Pancreas (tissue), 10 donors: ENCODE data around the gene TBL2. TPM values are rescaled to one million over a fixed set of nuclear protein-coding genes. Genes with fewer than 3 reads are reported as not detected.
"Not testable (repeated sequence)": the region's sequence is repeated elsewhere in the genome, so short reads cannot be mapped to it uniquely, and the experiment has no call there.

Source experiments
- ATAC-seq, 4 donors: fragments of 200-7000 bp; cut with Tn5 transposase; one replicate each; pipeline versions ENCODE4 v1.8.0 to v1.9.1; 2020; ENCODE audit warnings: mild to moderate bottlenecking in 4 of 4, moderate library complexity in 4 of 4
- DNase-seq, 6 donors: peaks; one replicate each; pipeline ENCODE4 v3.0.0-alpha.2; 2020
- FAIRE-seq: peaks from 2 replicates; lab custom pipeline; 2012; peaks lifted over from hg19 to GRCh38; lab: Jason Lieb, UNC
- H3K27ac ChIP-seq, 4 donors: fragments of 200-600 bp; sonication (generic); 1 replicate in 3 of 4; 2 replicates in 1 of 4; pipeline versions ENCODE4 v1.5.0 to v1.8.0; 2020
- H3K27me3 ChIP-seq, 4 donors: fragments of 200-600 bp; one replicate each; pipeline ENCODE4 v1.8.0; 2021
- H3K36me3 ChIP-seq, 3 donors: fragments of 200-600 bp; sonication (generic) in 1 of 3; one replicate each; pipeline versions ENCODE4 v1.5.0 to v1.8.0; 2020 to 2021
- H3K4me1 ChIP-seq, 3 donors: fragments of 200-600 bp; one replicate each; pipeline ENCODE4 v1.8.0; 2021
- H3K4me3 ChIP-seq, 4 donors: fragments of 200-600 bp; sonication (generic) in 2 of 4; one replicate each; pipeline versions ENCODE4 v1.5.0 to v1.8.0; 2020 to 2021
- H3K9me3 ChIP-seq, 4 donors: fragments of 200-600 bp; one replicate each; pipeline ENCODE4 v1.8.0; 2021
- WGBS, 2 donors: extraction: QIAGEN DNeasy Blood & Tissue Kit; methylation state at CpG; one replicate each; pipeline ENCODE4 v1.1.7; 2013; 5-methylcytosine and 5-hydroxymethylcytosine counted together
- intact Hi-C, 3 donors: fragments of 100-400 bp; cut with DNase I; formaldehyde crosslinking; loops; one replicate each; pipeline versions ENCODE4 v1.11.1 to v1.14.2; 2022
- polyA plus RNA-seq, 2 donors: library from polyadenylated mRNA; stranded (reverse); fragments of 200-250 nt; gene quantifications; one replicate each; pipeline ENCODE4 v1.2.3, GENCODE V29; 2013
- total RNA-seq, 6 donors: library from RNA; stranded (reverse); fragmentation: NEBNext Ultra II Directional in 4 of 6; extraction: Animal tissue kit (Norgen Biotek cat#: 25700) in 4 of 6; gene quantifications; one replicate each; pipeline versions ENCODE4 v1.2.1 to v1.2.4, GENCODE V29; 2021 to 2023
- TF ChIP-seq, protein P1 (sequence below), 4 donors: fragments of 200-600 bp; sonication (generic) in 3 of 4; IDR thresholded peaks; one replicate each; pipeline versions ENCODE4 v1.5.0 to v1.8.0; 2021; ENCODE audit warnings: antibody characterized with exemption in 4 of 4
- donor health status: healthy with polysubstance abuse.
- donor health status: DM: no; HTN: no; CAD: no; lungs with moderate emphysema.
- donor health status: DM: no; HTN: no; CAD: no.
- donor health status: control.
- donor health status: control.
- donor health status: Bipolar disorder and iron deficiency.
- donor health status: DM: yes; HTN: yes; CAD: no.
- donor health status: DM: no; HTN: no; CAD: no.
- donor health status: DM: no; HTN: no; CAD: no.
- donor health status: DM: yes; HTN: yes; CAD: no.

TBL2 gene
- total and polyA plus RNA-seq, 8 donors, result 17.2 to 38.9 (median 27.0) TPM

DNA sequence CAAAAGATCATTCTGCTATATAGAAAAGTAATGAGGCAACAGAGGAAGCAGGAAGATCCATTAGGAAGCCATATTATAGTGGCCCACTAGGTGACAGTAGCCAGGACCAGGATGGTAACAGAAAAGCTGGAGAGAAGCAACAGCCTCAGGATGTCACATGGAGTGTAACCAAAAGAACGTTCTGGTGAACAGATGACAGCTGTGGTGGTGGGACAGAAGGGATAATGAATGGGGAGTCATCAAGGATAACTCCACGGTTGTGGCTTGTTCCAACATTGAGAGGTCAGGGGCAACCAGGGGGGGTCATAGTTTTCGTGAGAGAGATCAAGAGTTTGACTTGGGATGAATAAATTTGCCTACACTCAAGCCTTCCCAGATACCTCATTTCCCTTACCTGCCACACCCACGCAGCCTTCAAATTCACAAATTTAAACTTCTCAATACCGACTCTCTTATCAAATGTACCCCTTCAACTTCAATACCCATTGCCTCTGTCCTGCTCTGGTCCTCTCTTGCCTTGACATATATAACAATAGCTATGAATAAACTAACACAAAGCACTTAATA is 9.3 kb downstream of the TBL2 start:
- intact Hi-C loops, result no loop called here

GRCh38 chr7:73567846-73568685 is 10.3 kb downstream of the TBL2 start:
- intact Hi-C loops, result no loop called here
- 72 to 76% methylated on average over 12 of the region's 12 CpGs for WGBS, 2 donors
- TF ChIP-seq, protein P1, sequence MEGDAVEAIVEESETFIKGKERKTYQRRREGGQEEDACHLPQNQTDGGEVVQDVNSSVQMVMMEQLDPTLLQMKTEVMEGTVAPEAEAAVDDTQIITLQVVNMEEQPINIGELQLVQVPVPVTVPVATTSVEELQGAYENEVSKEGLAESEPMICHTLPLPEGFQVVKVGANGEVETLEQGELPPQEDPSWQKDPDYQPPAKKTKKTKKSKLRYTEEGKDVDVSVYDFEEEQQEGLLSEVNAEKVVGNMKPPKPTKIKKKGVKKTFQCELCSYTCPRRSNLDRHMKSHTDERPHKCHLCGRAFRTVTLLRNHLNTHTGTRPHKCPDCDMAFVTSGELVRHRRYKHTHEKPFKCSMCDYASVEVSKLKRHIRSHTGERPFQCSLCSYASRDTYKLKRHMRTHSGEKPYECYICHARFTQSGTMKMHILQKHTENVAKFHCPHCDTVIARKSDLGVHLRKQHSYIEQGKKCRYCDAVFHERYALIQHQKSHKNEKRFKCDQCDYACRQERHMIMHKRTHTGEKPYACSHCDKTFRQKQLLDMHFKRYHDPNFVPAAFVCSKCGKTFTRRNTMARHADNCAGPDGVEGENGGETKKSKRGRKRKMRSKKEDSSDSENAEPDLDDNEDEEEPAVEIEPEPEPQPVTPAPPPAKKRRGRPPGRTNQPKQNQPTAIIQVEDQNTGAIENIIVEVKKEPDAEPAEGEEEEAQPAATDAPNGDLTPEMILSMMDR (IDR thresholded peaks at IDR 0.05), result no peak

More for the DNA sequence above, 9.3 kb downstream of the TBL2 start:
- WGBS, 2 donors, result 68 to 77% methylated on average over 5 of the region's 5 CpGs
- H3K4me3 ChIP-seq, result no peak overlapping the region
- no peaks in the 10 kb centered on the region for H3K27me3 ChIP-seq
- H3K9me3 ChIP-seq, result no peaks in the 10 kb centered on the region
- ATAC-seq (no peak), FAIRE-seq (no peak), DNase-seq (no peak)
- no peaks in the 10 kb centered on the region for H3K4me1 ChIP-seq
- H3K36me3 ChIP-seq, result peaks cover 12 to 48% (median 37%) of the 10 kb centered on the region in 3 donors
- no peak overlapping the region for H3K27ac ChIP-seq
- TF ChIP-seq, protein P1 (IDR thresholded peaks at IDR 0.05), result no peak

DNA sequence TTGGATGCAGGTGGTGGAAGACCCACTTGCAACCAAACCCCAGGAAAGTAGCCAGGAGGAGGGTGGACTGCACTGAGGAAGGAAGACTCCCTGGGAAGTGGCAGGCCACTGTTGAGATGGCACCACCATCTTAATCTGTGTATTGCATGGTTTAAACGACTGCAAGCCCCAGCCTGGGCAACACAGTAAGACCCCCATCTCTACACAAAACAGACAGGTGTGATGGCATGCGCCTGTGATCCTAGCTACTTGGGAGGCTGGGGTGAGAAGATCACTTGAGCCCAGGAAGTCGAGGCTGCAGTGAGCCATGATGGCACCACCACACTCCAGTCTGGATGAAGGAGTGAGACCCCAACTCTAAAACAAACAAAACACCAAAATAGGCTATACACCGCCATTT is 11.2 kb downstream of the TBL2 start:
- no peak overlapping the region for H3K4me3 ChIP-seq
- 86 to 91% methylated on average over 4 of the region's 4 CpGs for WGBS, 2 donors
- intact Hi-C loops, result no loop called here
- no peaks in the 10 kb centered on the region for H3K27me3 ChIP-seq
- no peaks in the 10 kb centered on the region for H3K9me3 ChIP-seq
- DNase-seq (peak in 1 of 6 donors; percentile 17), FAIRE-seq (no peak), ATAC-seq (no peak)
- H3K36me3 ChIP-seq, result peaks cover 6 to 28% (median 18%) of the 10 kb centered on the region in 3 donors
- TF ChIP-seq, protein P1 (IDR thresholded peaks at IDR 0.05), result no peak
- H3K27ac ChIP-seq, result no peak overlapping the region
- H3K4me1 ChIP-seq, result no peaks in the 10 kb centered on the region

More at GRCh38 chr7:73567846-73568685, 10.3 kb downstream of the TBL2 start:
- peak in 1 of 6 donors; percentile 11 for DNase-seq
- no peak overlapping the region for H3K27ac ChIP-seq
- H3K4me3 ChIP-seq, result no peak overlapping the region
- peaks cover 6 to 37% (median 26%) of the 10 kb centered on the region in 3 donors for H3K36me3 ChIP-seq
- ATAC-seq, result peak in 2 of 4 donors; percentile 12 to 18
- H3K27me3 ChIP-seq, result no peaks in the 10 kb centered on the region
- no peaks in the 10 kb centered on the region for H3K9me3 ChIP-seq
- FAIRE-seq, result no peak
- H3K4me1 ChIP-seq, result no peaks in the 10 kb centered on the region

GRCh38 chr7:73566431-73566830 is 11.9 kb downstream of the TBL2 start:
- H3K27ac ChIP-seq, ATAC-seq, intact Hi-C loops, H3K9me3 ChIP-seq, H3K27me3 ChIP-seq, DNase-seq, H3K4me1 ChIP-seq, FAIRE-seq: not testable (repeated sequence)
- Histone ChIP-seq H3K4me3 (peak overlapping the region in 1 of 4 donors; percentile 26), H3K36me3 (peaks cover 6 to 21% (median 14%) of the 10 kb centered on the region in 3 donors)

- ATAC-seq (no peak), FAIRE-seq (no peak), DNase-seq (no peak)
- 55 to 58% methylated on average over 7 of the region's 7 CpGs for WGBS, 2 donors
- TF ChIP-seq, protein P1 (IDR thresholded peaks at IDR 0.05), result no peak
- Histone ChIP-seq H3K27ac (no peak overlapping the region), H3K27me3 (no peaks in the 10 kb centered on the region), H3K4me3 (peak overlapping the region in 1 of 4 donors; percentile 26), H3K36me3 (peaks cover 6 to 14% (median 9%) of the 10 kb centered on the region in 3 donors), H3K4me1 (no peaks in the 10 kb centered on the region), H3K9me3 (no peaks in the 10 kb centered on the region)
- intact Hi-C loops, result no loop called here
Measured at GRCh38 chr7:73565675-73566340, 12.6 kb downstream of the TBL2 start.
